PC-9 (cell line): ENCODE measurements around the gene ZNF576. TPM values are rescaled to one million over a fixed set of nuclear protein-coding genes. Genes with fewer than 3 reads are reported as not detected.

Experiments
- BruUV-seq: library from RNA; stranded (reverse); fragments of 400-500 nt; replicated peaks from 2 replicates; lab custom pipeline; 2021; lab: Mats Ljungman, UMichigan
- CTCF ChIA-PET: fragments of 300-600 bp; sonication (Branson Sonifier 250); formaldehyde crosslinking; loops from one replicate; lab custom pipeline; 2022; ENCODE audit warnings: antibody characterized with exemption; lab: Charles Lee
- POLR2A ChIA-PET: fragments of 300-600 bp; sonication (Branson Sonifier 250); formaldehyde crosslinking; loops from one replicate; lab custom pipeline; 2022; ENCODE audit warnings: antibody characterized with exemption; ENCODE audit not compliant: unreplicated experiment; lab: Charles Lee
- DNase-seq, 2 experiments: peaks; one replicate each; pipeline versions ENCODE4 v3.0.0 to v3.0.0-alpha.2; 2015 to 2022; ENCODE audit warnings: mixed read lengths in 1 of 2
- H2AFZ ChIP-seq: fragments of 200-600 bp; sonication (generic); 2 replicates; pipeline ENCODE4 v1.8.1; 2017; ENCODE audit warnings: antibody characterized with exemption
- H3F3A ChIP-seq: fragments of 200-600 bp; sonication (generic); 2 replicates; pipeline ENCODE4 v1.8.1; 2017; ENCODE audit warnings: antibody characterized with exemption, mild to moderate bottlenecking, low read depth; ENCODE audit not compliant: insufficient read depth
- H3K27ac ChIP-seq: fragments of 200-600 bp; sonication (generic); 2 replicates; pipeline ENCODE4 v1.6.1; 2016; ENCODE audit warnings: mixed run types
- H3K27me3 ChIP-seq: fragments of 200-600 bp; sonication (generic); 2 replicates; pipeline ENCODE4 v1.6.1; 2016; ENCODE audit warnings: low read depth, mixed run types; ENCODE audit not compliant: insufficient read depth
- H3K36me3 ChIP-seq: fragments of 200-600 bp; sonication (generic); 2 replicates; pipeline ENCODE4 v1.6.1; 2016; ENCODE audit warnings: low read depth, mixed run types
- H3K4me1 ChIP-seq: fragments of 200-600 bp; sonication (generic); replicated peaks from 2 replicates; pipeline ENCODE4 v1.6.1; 2016; ENCODE audit warnings: mixed run types; ENCODE audit not compliant: insufficient read depth
- H3K4me2 ChIP-seq: fragments of 200-600 bp; sonication (generic); 2 replicates; pipeline ENCODE4 v1.6.1; 2017; ENCODE audit warnings: mixed run types
- H3K4me3 ChIP-seq: fragments of 200-600 bp; sonication (generic); 2 replicates; pipeline ENCODE4 v1.6.1; 2016; ENCODE audit warnings: mixed run types
- H3K79me2 ChIP-seq: fragments of 200-600 bp; sonication (generic); 2 replicates; pipeline ENCODE4 v1.6.1; 2017; ENCODE audit warnings: low read depth, mixed run types
- H3K9me2 ChIP-seq: fragments of 200-600 bp; sonication (generic); 2 replicates; pipeline ENCODE4 v1.8.1; 2017; ENCODE audit warnings: mild to moderate bottlenecking; ENCODE audit not compliant: insufficient read depth
- H3K9me3 ChIP-seq: fragments of 200-600 bp; sonication (generic); 2 replicates; pipeline ENCODE4 v1.8.1; 2016; ENCODE audit warnings: low read depth; ENCODE audit not compliant: insufficient read depth
- H4K20me1 ChIP-seq: fragments of 200-600 bp; sonication (generic); 2 replicates; pipeline ENCODE4 v1.8.1; 2017; ENCODE audit not compliant: insufficient read depth
- EZH2 ChIP-seq: fragments of 200-600 bp; sonication (generic); IDR thresholded peaks from 2 replicates; pipeline ENCODE4 v1.8.0; 2017; ENCODE audit warnings: antibody characterized with exemption, low read depth
- intact Hi-C: fragments of 100-400 bp; cut with micrococcal nuclease; formaldehyde crosslinking; loops from one replicate; pipeline ENCODE4 v1.10.0; 2022; ENCODE audit not compliant: unreplicated experiment
- total RNA-seq: library from RNA; stranded (reverse); gene quantifications from 2 replicates; pipeline ENCODE4 v1.2.3, GENCODE V29; 2021
- TF ChIP-seq, protein P1 (sequence below): fragments of 200-600 bp; sonication (generic); conservative IDR thresholded peaks from 2 replicates; pipeline ENCODE4 v1.6.1; 2017; ENCODE audit warnings: mixed run types, antibody characterized with exemption, mild to moderate bottlenecking, moderate library complexity

Gene ZNF576
- total RNA-seq, 1 experiment from 2014 or later: 15.5 TPM

DNA sequence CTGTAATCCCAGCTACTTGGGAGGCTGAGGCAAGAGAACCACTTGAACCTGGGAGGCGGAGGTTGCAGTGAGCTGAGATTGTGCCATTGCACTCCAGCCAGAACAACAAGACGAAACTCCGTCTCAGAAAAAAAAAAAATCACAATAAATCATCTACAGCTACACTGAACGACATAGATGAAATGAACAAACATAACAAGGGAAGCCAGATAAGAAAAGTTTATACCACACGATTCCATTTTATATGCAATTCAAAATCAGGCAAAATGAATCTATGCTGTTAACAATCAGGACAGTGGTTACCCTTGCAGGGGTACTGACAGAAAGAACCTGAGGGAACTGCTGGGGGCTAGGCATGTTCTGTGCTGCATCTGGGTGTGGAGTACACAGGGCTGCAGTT, 26.7 kb upstream of the ZNF576 start:
- intact Hi-C loops: no loop called here
- Histone ChIP-seq H3K9me2 (no peaks in the 10 kb centered on the region), H3F3A (no peaks in the 10 kb centered on the region), H4K20me1 (no peaks in the 10 kb centered on the region; the same call in 1 of the 2 replicates), H2AFZ (no peak overlapping the region), H3K4me1 (peaks cover 4% of the 10 kb centered on the region; the same call in 1 of the 2 replicates), H3K27me3 (no peaks in the 10 kb centered on the region), H3K4me3 (no peak overlapping the region), H3K27ac (no peak overlapping the region), H3K4me2 (no peak overlapping the region), H3K36me3 (no peaks in the 10 kb centered on the region; the same call in 1 of the 2 replicates), H3K9me3 (no peaks in the 10 kb centered on the region), H3K79me2 (peaks cover 4% of the 10 kb centered on the region)
- TF ChIP-seq, protein P1, sequence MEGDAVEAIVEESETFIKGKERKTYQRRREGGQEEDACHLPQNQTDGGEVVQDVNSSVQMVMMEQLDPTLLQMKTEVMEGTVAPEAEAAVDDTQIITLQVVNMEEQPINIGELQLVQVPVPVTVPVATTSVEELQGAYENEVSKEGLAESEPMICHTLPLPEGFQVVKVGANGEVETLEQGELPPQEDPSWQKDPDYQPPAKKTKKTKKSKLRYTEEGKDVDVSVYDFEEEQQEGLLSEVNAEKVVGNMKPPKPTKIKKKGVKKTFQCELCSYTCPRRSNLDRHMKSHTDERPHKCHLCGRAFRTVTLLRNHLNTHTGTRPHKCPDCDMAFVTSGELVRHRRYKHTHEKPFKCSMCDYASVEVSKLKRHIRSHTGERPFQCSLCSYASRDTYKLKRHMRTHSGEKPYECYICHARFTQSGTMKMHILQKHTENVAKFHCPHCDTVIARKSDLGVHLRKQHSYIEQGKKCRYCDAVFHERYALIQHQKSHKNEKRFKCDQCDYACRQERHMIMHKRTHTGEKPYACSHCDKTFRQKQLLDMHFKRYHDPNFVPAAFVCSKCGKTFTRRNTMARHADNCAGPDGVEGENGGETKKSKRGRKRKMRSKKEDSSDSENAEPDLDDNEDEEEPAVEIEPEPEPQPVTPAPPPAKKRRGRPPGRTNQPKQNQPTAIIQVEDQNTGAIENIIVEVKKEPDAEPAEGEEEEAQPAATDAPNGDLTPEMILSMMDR: no peak
- TF ChIP-seq EZH2: no peak
- ChIA-PET POLR2A (no interaction called here), CTCF (no interaction called here)
- no TSS peak for BruUV-seq
- DNase-seq: no peak

DNA sequence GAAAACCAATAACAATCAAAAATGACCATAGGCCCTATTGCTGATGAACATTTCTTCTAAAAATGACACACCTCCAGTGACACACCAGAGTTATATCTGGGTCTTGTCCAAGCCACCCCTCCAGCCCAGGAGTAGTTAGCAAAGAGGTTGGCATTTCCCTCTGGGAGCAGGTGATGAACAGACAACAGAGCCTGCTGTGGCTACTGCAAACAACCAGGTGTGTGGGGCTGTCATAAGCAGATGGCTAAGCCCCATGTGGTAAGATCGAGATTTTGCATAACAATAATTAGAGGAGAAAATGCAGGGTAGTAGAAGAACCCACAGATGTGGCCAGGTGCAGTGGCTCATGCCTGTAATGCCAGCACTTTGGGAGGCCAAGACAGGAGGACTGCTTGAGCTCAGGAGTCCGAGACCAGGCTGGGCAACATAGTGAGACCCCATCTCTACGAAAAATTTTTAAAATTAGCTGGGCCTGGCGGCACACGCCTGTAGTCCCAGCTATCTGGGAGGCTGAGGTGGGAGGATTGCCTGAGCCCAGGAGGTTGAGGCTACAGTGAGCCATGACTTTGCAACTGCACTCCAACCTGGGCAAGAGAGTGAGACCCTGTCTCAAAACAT, 26.1 kb upstream of the ZNF576 start:
- H3K36me3 ChIP-seq: no peaks in the 10 kb centered on the region; the same call in 1 of the 2 replicates
- no peaks in the 10 kb centered on the region for H3K27me3 ChIP-seq
- no peaks in the 10 kb centered on the region for H3F3A ChIP-seq
- no peaks in the 10 kb centered on the region; the same call in 1 of the 2 replicates for H4K20me1 ChIP-seq
- H3K79me2 ChIP-seq: peaks cover 10% of the 10 kb centered on the region
- ChIA-PET POLR2A (no interaction called here), CTCF (no interaction called here)
- no peaks in the 10 kb centered on the region for H3K9me2 ChIP-seq
- no peak overlapping the region for H3K4me3 ChIP-seq
- peak; percentile 13 to 63 for DNase-seq
- H3K27ac ChIP-seq: no peak overlapping the region
- TF ChIP-seq, protein P1: no peak
- TF ChIP-seq EZH2: no peak
- intact Hi-C loops: no loop called here
- H2AFZ ChIP-seq: no peak overlapping the region
- peaks cover 6% of the 10 kb centered on the region; the same call in 1 of the 2 replicates for H3K4me1 ChIP-seq
- H3K9me3 ChIP-seq: no peaks in the 10 kb centered on the region
- no peak overlapping the region for H3K4me2 ChIP-seq
- BruUV-seq: no TSS peak

DNA sequence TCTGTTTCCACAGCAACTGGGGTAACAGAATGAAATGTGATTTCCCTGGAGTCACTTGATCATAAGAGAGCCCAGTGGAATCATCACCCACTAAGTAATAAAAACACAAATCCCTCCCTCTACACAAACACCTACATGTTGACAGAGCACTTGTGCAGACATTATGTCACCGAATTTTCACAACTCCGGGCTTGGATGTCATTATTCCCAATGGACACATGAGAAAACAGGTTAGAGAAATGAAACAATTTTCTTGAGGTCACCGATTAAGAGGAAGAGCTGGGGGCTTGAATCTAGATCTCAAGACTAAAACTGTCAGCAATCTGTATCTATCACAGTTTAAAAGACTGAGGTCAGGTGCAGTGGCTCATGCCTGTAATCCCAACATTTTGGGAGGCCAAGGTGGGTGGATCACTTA, 24.2 kb upstream of the ZNF576 start:
- no peak for DNase-seq
- Histone ChIP-seq H3K79me2 (peaks cover 10% of the 10 kb centered on the region), H3K27me3 (no peaks in the 10 kb centered on the region), H3K27ac (no peak overlapping the region), H3K9me2 (no peaks in the 10 kb centered on the region), H3K4me1 (peaks cover 10% of the 10 kb centered on the region; the same call in 1 of the 2 replicates), H3F3A (no peaks in the 10 kb centered on the region), H4K20me1 (no peaks in the 10 kb centered on the region), H3K9me3 (no peaks in the 10 kb centered on the region), H3K36me3 (no peaks in the 10 kb centered on the region; the same call in 1 of the 2 replicates), H3K4me3 (no peak overlapping the region), H3K4me2 (no peak overlapping the region), H2AFZ (no peak overlapping the region)
- no TSS peak for BruUV-seq
- intact Hi-C loops: no loop called here
- TF ChIP-seq, protein P1: no peak
- no peak for TF ChIP-seq EZH2
- POLR2A ChIA-PET: no interaction called here
- CTCF ChIA-PET: no interaction called here
